H1 (cell line): ENCODE results near the gene GOLIM4. TPM values are rescaled to one million over a fixed set of nuclear protein-coding genes. Genes with fewer than 3 reads are reported as not detected.

Experiments used
- CHD7 ChIP-seq: fragments of 300-600 bp; sonication (generic); IDR thresholded peaks from 2 replicates; pipeline ENCODE4 v1.7.1; 2012; ENCODE audit warnings: low read length, moderate library complexity, mild to moderate bottlenecking, inconsistent platforms; ENCODE audit not compliant: insufficient replicate concordance
- CTCF ChIP-seq, 3 experiments: IDR thresholded peaks; 1 replicate in 2 of 3; 2 replicates in 1 of 3; pipeline versions ENCODE4 v1.5.1 to v1.6.1; 2011; ENCODE audit warnings: low read length in 3 of 3, mild to moderate bottlenecking in 3 of 3, inconsistent platforms in 2 of 3, low read depth in 1 of 3, moderate library complexity in 1 of 3; ENCODE audit not compliant: insufficient read depth in 1 of 3; ENCODE audit errors: control extremely low read depth in 1 of 3
- E2F6 ChIP-seq: IDR thresholded peaks from 2 replicates; pipeline ENCODE4 v1.6.1; 2012; ENCODE audit warnings: inconsistent platforms
- NANOG ChIP-seq: IDR thresholded peaks from 2 replicates; pipeline ENCODE4 v1.6.1; 2011; ENCODE audit warnings: low read length, low read depth, mild to moderate bottlenecking, inconsistent platforms; ENCODE audit not compliant: insufficient read depth, poor library complexity, severe bottlenecking
- RNF2 ChIP-seq: fragments of 200-900, 300-1000 bp; sonication (generic); IDR thresholded peaks from 2 replicates; pipeline ENCODE4 v1.7.1; 2016; ENCODE audit warnings: borderline replicate concordance, low read depth, mild to moderate bottlenecking, antibody characterized with exemption, low read length; ENCODE audit not compliant: poor library complexity, severe bottlenecking; ENCODE audit errors: missing control alignments
- SAP30 ChIP-seq: fragments of 300-600 bp; sonication (generic); IDR thresholded peaks from 2 replicates; pipeline ENCODE4 v1.7.1; 2012; ENCODE audit warnings: low read length, moderate library complexity, mild to moderate bottlenecking, inconsistent platforms; ENCODE audit not compliant: insufficient read depth, insufficient replicate concordance
- TEAD4 ChIP-seq: IDR thresholded peaks from 2 replicates; pipeline ENCODE4 v1.6.1; 2012; ENCODE audit warnings: low read depth, low read length, inconsistent platforms, mixed read lengths
- polyA plus RNA-seq, 7 experiments: library from polyadenylated mRNA; depleted of rRNA in 3 of 7; stranded (reverse) in 5 of 7; unstranded in 2 of 7; fragments of >200 nt in 5 of 7; fragments of 200-250 nt in 2 of 7; gene quantifications; 1 replicate in 5 of 7; 2 replicates in 1 of 7; 4 replicates in 1 of 7; pipeline versions ENCODE4 v1.2.1 to v1.2.3, GENCODE V29; 2011 to 2013; ENCODE audit warnings: missing spikeins in 2 of 7, mixed read lengths in 2 of 7
- total RNA-seq: library from RNA; stranded (reverse); fragmentation: NEBNext Ultra II Directional; extraction: Animal tissue kit (Norgen Biotek cat#: 25700); gene quantifications from 2 replicates; pipeline ENCODE4 v1.2.1, GENCODE V29; 2021

Gene GOLIM4
- total and polyA plus RNA-seq, 2 of the 8 experiments (the other 6 are each of a cell fraction or from before 2014, with no cell fraction given): 5.6 to 29.7 TPM

GRCh38 chr3:168117853-168118313, 22.2 kb upstream of the GOLIM4 start (continued):
- no peak for TF ChIP-seq CHD7
- no peak for TF ChIP-seq NANOG
- no peak for TF ChIP-seq TEAD4
- TF ChIP-seq RNF2: no peak
- no peak for TF ChIP-seq CTCF (IDR thresholded peaks at IDR 0.05; ENCODE audit: control extremely low read depth in 1 of 3, insufficient read depth in 1 of 3, low read depth in 1 of 3, low read length in 3 of 3)
- TF ChIP-seq SAP30: no peak
- no peak for TF ChIP-seq E2F6
